GM20431 (cell line): Measurements from ENCODE around the gene TSPAN9.

Experiments
- in situ Hi-C: fragments of 300-500 bp; cut with MseI, MboI; formaldehyde crosslinking; loops from one replicate; pipeline ENCODE4 v1.15.0; 2020; ENCODE audit warnings: low sequenced_read_pairs; ENCODE audit not compliant: unreplicated experiment

TSPAN9 gene

GRCh38 chr12:3294481-3294911 is 217.3 kb downstream of the TSPAN9 start:
- in situ Hi-C loops: loop anchor here (10.0 kb wide), 1 partner anchor 490 kb away; no protein-coding TSS in a partner anchor

GRCh38 chr12:3295225-3295624 is 218.0 kb downstream of the TSPAN9 start:
- in situ Hi-C loops: loop anchor here (10.0 kb wide), 1 partner anchor 490 kb away; no protein-coding TSS in a partner anchor

GRCh38 chr12:3295646-3296408 is 218.6 kb downstream of the TSPAN9 start:
- in situ Hi-C loops: loop anchor here (10.0 kb wide), 1 partner anchor 489 kb away; no protein-coding TSS in a partner anchor

- in situ Hi-C loops: loop anchor here (10.0 kb wide), 1 partner anchor 488 kb away; no protein-coding TSS in a partner anchor
These were observed 219.2 kb downstream of the TSPAN9 start for GRCh38 chr12:3296409-3296701.

GRCh38 chr12:3298603-3299002 is 221.4 kb downstream of the TSPAN9 start:
- in situ Hi-C loops: loop anchor here (10.0 kb wide), 1 partner anchor 486 kb away; no protein-coding TSS in a partner anchor

GRCh38 chr12:3299929-3300832 is 223.0 kb downstream of the TSPAN9 start:
- in situ Hi-C loops: loop anchor here (10.0 kb wide), 1 partner anchor 485 kb away; no protein-coding TSS in a partner anchor

- in situ Hi-C loops: no loop called here
These were observed 223.7 kb downstream of the TSPAN9 start for GRCh38 chr12:3300833-3301401.

GRCh38 chr12:3302401-3303041 is 225.3 kb downstream of the TSPAN9 start:
- in situ Hi-C loops: no loop called here

- in situ Hi-C loops: no loop called here
These were observed 226.4 kb downstream of the TSPAN9 start for GRCh38 chr12:3303410-3304136.

GRCh38 chr12:3304436-3305165 is 227.4 kb downstream of the TSPAN9 start:
- in situ Hi-C loops: no loop called here

GRCh38 chr12:3305464-3305863 is 228.3 kb downstream of the TSPAN9 start:
- in situ Hi-C loops: no loop called here

- in situ Hi-C loops: no loop called here
These were observed 228.9 kb downstream of the TSPAN9 start for GRCh38 chr12:3305904-3306619.

GRCh38 chr12:3307389-3307788 is 230.2 kb downstream of the TSPAN9 start:
- in situ Hi-C loops: no loop called here

- in situ Hi-C loops: no loop called here
These were observed 230.9 kb downstream of the TSPAN9 start for GRCh38 chr12:3308063-3308462.

- in situ Hi-C loops: no loop called here
These were observed 231.4 kb downstream of the TSPAN9 start for GRCh38 chr12:3308609-3309008.

- in situ Hi-C loops: no loop called here
These were observed 232.6 kb downstream of the TSPAN9 start for GRCh38 chr12:3309805-3310204.

- in situ Hi-C loops: no loop called here
These were observed 233.3 kb downstream of the TSPAN9 start for GRCh38 chr12:3310271-3311026.
